Measurements from ENCODE around the gene CD40. TPM values are rescaled to one million over a fixed set of nuclear protein-coding genes. Genes with fewer than 3 reads are reported as not detected.

Gene CD40
- total RNA-seq, 1 experiment from 2014 or later = 7.8 TPM

DNA sequence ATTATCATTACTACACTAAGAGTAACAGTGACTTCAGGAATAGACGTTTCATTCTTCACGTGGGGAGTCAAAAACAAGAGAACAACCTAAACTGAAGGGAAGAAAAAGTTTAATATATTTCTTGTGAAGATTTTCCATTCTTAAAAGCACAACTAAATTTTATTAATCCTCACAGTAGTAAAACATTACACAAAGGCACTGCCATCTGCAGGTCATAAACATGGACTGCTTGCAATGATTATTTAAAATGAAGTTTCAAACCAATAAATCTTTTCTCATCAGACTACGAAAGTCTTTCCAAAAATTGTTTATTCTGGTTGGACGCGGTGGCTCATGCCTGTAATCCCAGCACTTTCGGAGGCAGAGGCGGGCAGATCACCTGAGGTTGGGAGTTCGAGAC is 31.0 kb upstream of the CD40 start:
- H2BK12ac ChIP-seq (ENCODE audit: insufficient read length, low read depth, low read length) = no peak overlapping the region
- H3K4me2 ChIP-seq (ENCODE audit: insufficient read depth, insufficient read length, low read length) = no peak overlapping the region
- Mint-ChIP-seq H3K4me1 (peaks cover 33 to 42% of the 10 kb centered on the region in 2 experiments), H3K27ac (no peak overlapping the region), H3K4me3 (no peak overlapping the region), H3K9me3 (no peaks in the 10 kb centered on the region), H3K27me3 (ENCODE audit: low read depth) (no peaks in the 10 kb centered on the region), H3K36me3 (ENCODE audit: insufficient read depth in 1 of 3, low read depth in 3 of 3) (no peaks in the 10 kb centered on the region)
- H3K56ac ChIP-seq (ENCODE audit: insufficient read length, low read depth, low read length) = no peak overlapping the region
- H3T11ph ChIP-seq (ENCODE audit: low read length) = no peak overlapping the region
- no peak overlapping the region for H2BK15ac ChIP-seq (ENCODE audit: low read depth, low read length)
- H3K23ac ChIP-seq (ENCODE audit: insufficient read length, low read depth, low read length) = no peak overlapping the region
- H2BK120ac ChIP-seq (ENCODE audit: low read depth, low read length, poor library complexity, severe bottlenecking) = no peak overlapping the region
- H3K9ac ChIP-seq (ENCODE audit: extremely low read depth, insufficient read length, low read length) = no peak overlapping the region
- H3K18ac ChIP-seq (ENCODE audit: insufficient read length, low read depth, low read length) = no peak overlapping the region
- no peak overlapping the region for H4K91ac ChIP-seq (ENCODE audit: insufficient read length, low read depth, low read length)
- H4K5ac ChIP-seq (ENCODE audit: insufficient read length, low read depth, low read length) = no peak overlapping the region
- no peak overlapping the region for H2AFZ ChIP-seq (ENCODE audit: low read length)
- peaks cover 9% of the 10 kb centered on the region for H3K23me2 ChIP-seq (ENCODE audit: insufficient read length, low read depth, low read length, poor library complexity, severe bottlenecking)
- H2AK5ac ChIP-seq (ENCODE audit: insufficient read length, low read length) = no peak overlapping the region
- H4K8ac ChIP-seq (replicated peaks; ENCODE audit: insufficient read length, low read depth, low read length) = no peak overlapping the region
- H3K27ac ChIP-seq (ENCODE audit: insufficient read length, low read depth, low read length) = no peak overlapping the region
- no peak overlapping the region for H3K14ac ChIP-seq (ENCODE audit: insufficient read depth, low read length)
- peaks cover 12% of the 10 kb centered on the region for H3K79me1 ChIP-seq (ENCODE audit: insufficient read depth, low read depth, low read length, poor library complexity, severe bottlenecking)
- no peaks in the 10 kb centered on the region for H4K20me1 ChIP-seq (ENCODE audit: control insufficient read depth, insufficient read depth, insufficient read length)
- H3K4me1 ChIP-seq (ENCODE audit: insufficient read depth, low read length) = peaks cover 2% of the 10 kb centered on the region; the same call in 1 of the 2 replicates
- no peaks in the 10 kb centered on the region for H3K27me3 ChIP-seq (ENCODE audit: insufficient read depth, low read length)
- peaks cover 38% of the 10 kb centered on the region; the same call in 1 of the 2 replicates for H3K79me2 ChIP-seq (ENCODE audit: insufficient read depth, low read length)
- no CpG with 5 or more reads among the region's 8 CpGs for WGBS (ENCODE audit: extremely low coverage, insufficient read length, low lambda C conversion rate)
- TF ChIP-seq, protein P1, sequence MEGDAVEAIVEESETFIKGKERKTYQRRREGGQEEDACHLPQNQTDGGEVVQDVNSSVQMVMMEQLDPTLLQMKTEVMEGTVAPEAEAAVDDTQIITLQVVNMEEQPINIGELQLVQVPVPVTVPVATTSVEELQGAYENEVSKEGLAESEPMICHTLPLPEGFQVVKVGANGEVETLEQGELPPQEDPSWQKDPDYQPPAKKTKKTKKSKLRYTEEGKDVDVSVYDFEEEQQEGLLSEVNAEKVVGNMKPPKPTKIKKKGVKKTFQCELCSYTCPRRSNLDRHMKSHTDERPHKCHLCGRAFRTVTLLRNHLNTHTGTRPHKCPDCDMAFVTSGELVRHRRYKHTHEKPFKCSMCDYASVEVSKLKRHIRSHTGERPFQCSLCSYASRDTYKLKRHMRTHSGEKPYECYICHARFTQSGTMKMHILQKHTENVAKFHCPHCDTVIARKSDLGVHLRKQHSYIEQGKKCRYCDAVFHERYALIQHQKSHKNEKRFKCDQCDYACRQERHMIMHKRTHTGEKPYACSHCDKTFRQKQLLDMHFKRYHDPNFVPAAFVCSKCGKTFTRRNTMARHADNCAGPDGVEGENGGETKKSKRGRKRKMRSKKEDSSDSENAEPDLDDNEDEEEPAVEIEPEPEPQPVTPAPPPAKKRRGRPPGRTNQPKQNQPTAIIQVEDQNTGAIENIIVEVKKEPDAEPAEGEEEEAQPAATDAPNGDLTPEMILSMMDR (conservative IDR thresholded peaks at IDR 0.05) = peak; percentile 43
- H2BK20ac ChIP-seq (ENCODE audit: low read depth, low read length, poor library complexity, severe bottlenecking) = no peak overlapping the region
- no peak for DNase-seq
- no peak overlapping the region for H2BK5ac ChIP-seq (ENCODE audit: insufficient read length, low read length)
- H3K9me3 ChIP-seq (ENCODE audit: control insufficient read depth, low read depth, low read length) = no peaks in the 10 kb centered on the region
- H3K4ac ChIP-seq (ENCODE audit: low read depth, low read length) = no peak overlapping the region
